LNCaP clone FGC (cell line): ENCODE data around the gene TMC1.
A peak's percentile ranks its signal among the peaks of the same experiment; 100 is the strongest.
"Not testable (repeated sequence)": the region's sequence is repeated elsewhere in the genome, so short reads cannot be mapped to it uniquely, and the experiment has no call there.

ENCODE experiments used
- DNase-seq: peaks from one replicate; pipeline ENCODE4 v3.0.0-alpha.2; 2011; ENCODE audit warnings: low read depth
- H3K4me3 ChIP-seq: 2 replicates; pipeline ENCODE4 v1.5.1; 2011; ENCODE audit warnings: mild to moderate bottlenecking, low read depth, low read length, control low read depth
- TF ChIP-seq, protein P1 (sequence below): IDR thresholded peaks from 2 replicates; pipeline ENCODE4 v1.5.1; 2012; ENCODE audit warnings: mild to moderate bottlenecking; ENCODE audit not compliant: control insufficient read depth, insufficient read depth; ENCODE audit errors: extremely low read depth

Gene TMC1

DNA sequence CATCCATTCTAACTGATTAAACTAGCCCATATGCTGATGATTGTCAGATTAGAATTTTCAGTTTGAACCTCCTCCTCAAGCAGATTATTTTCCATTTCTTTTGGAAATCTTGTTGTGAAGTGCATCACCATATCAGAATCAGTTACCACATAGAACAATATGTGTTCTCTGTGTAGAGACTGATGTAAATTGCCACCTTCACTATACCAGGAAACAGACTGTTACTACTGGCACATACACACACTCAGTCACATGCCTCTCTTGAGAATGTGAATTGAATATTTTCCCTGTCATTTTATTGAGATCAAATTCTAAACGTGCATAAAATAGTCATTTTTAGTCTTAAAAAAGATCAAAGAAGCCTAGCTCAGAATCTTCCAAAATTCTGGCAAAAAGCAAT is 270.0 kb downstream of the TMC1 start:
- no peak overlapping the region for H3K4me3 ChIP-seq
- TF ChIP-seq, protein P1, sequence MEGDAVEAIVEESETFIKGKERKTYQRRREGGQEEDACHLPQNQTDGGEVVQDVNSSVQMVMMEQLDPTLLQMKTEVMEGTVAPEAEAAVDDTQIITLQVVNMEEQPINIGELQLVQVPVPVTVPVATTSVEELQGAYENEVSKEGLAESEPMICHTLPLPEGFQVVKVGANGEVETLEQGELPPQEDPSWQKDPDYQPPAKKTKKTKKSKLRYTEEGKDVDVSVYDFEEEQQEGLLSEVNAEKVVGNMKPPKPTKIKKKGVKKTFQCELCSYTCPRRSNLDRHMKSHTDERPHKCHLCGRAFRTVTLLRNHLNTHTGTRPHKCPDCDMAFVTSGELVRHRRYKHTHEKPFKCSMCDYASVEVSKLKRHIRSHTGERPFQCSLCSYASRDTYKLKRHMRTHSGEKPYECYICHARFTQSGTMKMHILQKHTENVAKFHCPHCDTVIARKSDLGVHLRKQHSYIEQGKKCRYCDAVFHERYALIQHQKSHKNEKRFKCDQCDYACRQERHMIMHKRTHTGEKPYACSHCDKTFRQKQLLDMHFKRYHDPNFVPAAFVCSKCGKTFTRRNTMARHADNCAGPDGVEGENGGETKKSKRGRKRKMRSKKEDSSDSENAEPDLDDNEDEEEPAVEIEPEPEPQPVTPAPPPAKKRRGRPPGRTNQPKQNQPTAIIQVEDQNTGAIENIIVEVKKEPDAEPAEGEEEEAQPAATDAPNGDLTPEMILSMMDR: no peak
- DNase-seq: no peak

DNA sequence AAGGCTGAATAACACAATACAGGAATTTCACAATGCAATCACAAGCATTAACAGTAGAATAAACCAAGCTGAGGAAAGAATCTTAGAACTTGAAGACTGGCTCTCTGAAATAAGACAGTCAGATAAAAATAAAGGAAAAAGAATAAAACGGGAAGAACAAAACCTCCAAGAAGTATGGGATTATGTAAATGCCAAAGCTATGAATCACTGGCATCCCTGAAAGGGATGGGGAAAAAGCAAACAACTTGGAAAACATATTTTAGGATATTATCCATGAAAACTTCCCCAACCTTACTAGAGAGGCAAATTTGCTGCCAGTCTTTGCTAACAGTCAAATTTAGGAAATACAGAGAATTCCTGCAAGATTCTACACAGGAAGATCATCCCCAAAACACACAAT is 273.5 kb downstream of the TMC1 start:
- H3K4me3 ChIP-seq: no peak overlapping the region
- TF ChIP-seq, protein P1: no peak
- no peak for DNase-seq

DNA sequence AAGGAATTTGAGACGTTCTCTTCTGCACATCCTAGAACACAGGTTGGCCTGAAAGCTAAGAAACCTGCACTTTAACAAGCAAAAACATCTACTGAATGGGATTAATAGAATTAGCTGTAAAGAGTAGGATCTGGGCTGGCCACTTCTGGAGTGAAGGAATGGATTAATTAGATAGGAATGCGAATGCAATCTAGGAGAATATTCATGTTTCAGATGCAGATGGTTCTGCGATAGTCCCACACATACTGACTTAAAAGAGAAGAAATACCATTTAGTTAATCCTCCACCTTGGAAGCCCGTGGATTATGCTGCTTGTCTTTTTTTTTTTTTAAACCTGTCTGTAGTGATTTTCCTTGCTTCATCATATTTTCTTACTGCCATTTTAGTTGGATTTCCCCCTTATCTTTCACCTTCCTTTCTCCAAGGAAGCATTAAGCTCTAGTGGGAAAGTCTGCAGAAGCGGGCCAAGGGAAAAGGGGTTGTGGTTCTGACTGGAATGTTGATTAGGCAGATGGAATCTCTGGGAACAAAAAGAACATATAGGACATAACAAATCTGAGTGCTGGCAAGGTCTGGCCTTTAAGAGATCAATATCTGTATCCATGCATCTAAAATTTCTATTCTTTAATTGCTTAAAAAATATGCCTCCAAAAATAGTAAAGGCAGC is 279.1 kb downstream of the TMC1 start:
- H3K4me3 ChIP-seq: no peak overlapping the region
- TF ChIP-seq, protein P1: no peak
- no peak for DNase-seq

DNA sequence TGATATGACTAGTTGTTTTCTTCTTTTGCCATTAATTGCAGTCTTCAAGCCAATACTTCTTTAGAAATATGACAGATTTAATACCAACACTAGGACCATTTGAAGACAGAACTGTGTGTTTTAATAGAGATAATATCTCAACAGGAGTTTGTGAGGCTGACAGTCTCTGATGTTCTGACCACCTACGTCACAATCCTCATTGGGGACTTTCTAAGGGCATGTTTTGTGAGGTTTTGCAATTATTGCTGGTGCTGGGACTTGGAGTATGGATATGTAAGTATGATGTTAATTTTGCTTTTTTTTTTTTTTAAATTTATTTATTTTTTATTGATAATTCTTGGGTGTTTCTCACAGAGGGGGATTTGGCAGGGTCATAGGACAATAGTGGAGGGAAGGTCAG is 283.8 kb downstream of the TMC1 start:
- TF ChIP-seq, protein P1: no peak
- H3K4me3 ChIP-seq: no peak overlapping the region
- no peak for DNase-seq

DNA sequence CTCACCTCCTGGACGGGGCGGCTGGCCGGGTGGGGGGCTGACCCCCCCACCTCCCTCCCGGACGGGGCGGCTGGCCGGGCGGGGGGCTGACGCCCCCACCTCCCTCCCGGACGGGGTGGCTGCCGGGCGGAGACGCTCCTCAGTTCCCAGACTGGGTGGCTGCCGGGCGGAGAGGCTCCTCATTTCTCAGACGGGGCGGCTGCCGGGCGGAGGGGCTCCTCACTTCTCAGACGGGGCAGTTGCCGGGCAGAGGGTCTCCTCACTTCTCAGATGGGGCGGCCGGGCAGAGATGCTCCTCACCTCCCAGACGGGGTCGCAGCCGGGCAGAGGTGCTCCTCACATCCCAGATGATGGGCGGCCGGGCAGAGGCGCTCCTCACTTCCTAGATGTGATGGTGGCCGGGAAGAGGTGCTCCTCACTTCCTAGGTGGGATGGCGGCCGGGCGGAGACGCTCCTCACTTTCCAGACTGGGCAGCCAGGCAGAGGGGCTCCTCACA is 285.0 kb downstream of the TMC1 start:
- not testable (repeated sequence) for H3K4me3 ChIP-seq, DNase-seq

DNA sequence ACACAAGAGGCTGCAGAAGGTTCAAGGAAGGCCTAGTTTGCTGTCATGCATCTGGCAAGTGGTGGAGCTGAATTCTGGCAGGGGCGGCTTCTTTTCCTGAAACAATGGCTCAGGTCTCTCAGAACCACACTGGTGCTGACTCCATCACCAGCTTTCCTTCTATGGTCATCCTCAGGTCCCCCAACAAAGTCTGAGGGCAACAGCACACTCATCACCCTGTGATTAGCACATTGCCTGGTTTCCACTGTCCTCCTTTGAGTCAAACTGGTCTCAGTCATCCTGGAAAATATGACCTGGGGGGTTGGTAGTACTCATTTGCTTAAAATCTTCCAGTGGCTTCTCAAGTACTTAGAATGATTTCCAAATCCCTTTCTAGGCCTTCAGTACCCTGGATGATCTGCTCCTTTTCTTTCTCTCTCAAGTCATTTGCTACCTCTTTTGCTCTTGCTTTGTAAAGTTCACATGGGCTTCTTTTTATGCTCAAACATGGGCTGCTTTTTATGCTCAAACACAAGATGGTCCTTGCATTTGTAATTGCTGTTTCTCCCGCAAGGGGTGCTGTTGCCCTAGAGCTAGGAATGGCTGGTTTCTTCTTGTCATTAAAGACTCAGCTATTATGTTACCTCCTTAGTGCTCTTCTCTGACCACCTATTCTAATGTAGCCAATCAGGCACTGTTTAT is 286.5 kb downstream of the TMC1 start:
- no peak overlapping the region for H3K4me3 ChIP-seq
- DNase-seq: no peak
- TF ChIP-seq, protein P1: peak; percentile 39; the same call in 1 of the 2 replicates

DNA sequence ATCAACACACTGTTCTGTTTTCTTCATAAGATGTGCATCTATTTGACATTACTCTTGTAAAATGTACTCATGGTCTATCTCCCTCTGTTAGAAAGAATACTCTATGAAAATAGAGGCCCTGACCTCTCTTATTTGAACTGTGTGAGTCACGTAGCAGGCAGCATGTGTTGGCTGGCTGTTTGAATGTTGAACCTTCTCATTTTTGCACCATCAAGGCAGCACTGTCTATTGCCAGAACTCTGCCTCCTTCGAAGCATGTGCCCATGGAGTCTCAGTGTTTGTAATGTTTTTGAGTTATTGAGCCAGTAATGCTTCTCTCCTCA is 287.0 kb downstream of the TMC1 start:
- DNase-seq: no peak
- TF ChIP-seq, protein P1: no peak
- H3K4me3 ChIP-seq: no peak overlapping the region
